Endothelial cell of umbilical vein (primary cell): ENCODE data around the gene FAM209A. TPM values are rescaled to one million over a fixed set of nuclear protein-coding genes. Genes with fewer than 3 reads are reported as not detected.

Experiments used
- BruUV-seq: library from RNA; stranded (reverse); fragments of 400-500 nt; replicated peaks from 2 replicates; lab custom pipeline; 2021; lab: Mats Ljungman, UMichigan
- CTCF ChIA-PET: fragments of 300-600, 350-600 bp; sonication (Branson Sonifier 250); formaldehyde crosslinking; loops from one replicate; lab custom pipeline; 2021; ENCODE audit warnings: antibody characterized with exemption, inconsistent platforms; lab: Charles Lee
- POLR2A ChIA-PET: fragments of 300-600, 350-600 bp; sonication (Branson Sonifier 250); formaldehyde crosslinking; loops from one replicate; lab custom pipeline; 2021; ENCODE audit warnings: antibody characterized with exemption, inconsistent platforms; lab: Charles Lee
- DNase-seq: peaks from one replicate; pipeline ENCODE4 v3.0.0-alpha.2; 2011; ENCODE audit warnings: low read depth, low spot score
- FAIRE-seq: peaks from 2 replicates; lab custom pipeline; 2011; peaks lifted over from hg19 to GRCh38; lab: Jason Lieb, UNC
- H2AFZ ChIP-seq: 2 replicates; pipeline ENCODE4 v1.6.0; 2012; ENCODE audit warnings: low read depth, low read length, control low read depth, inconsistent platforms
- H3K27ac ChIP-seq: 2 replicates; pipeline ENCODE4 v1.5.1; 2011; ENCODE audit warnings: low read depth, mild to moderate bottlenecking, control low read depth, low read length, moderate library complexity; ENCODE audit not compliant: insufficient read depth
- H3K27me3 ChIP-seq, 2 experiments: 2 replicates each; pipeline versions ENCODE4 v1.6.0 to v1.6.1; 2011; ENCODE audit warnings: low read length in 2 of 2, mixed read lengths in 1 of 2; ENCODE audit not compliant: control insufficient read depth in 2 of 2, insufficient read depth in 2 of 2
- H3K36me3 ChIP-seq, 2 experiments: 2 replicates in 1 of 2; 3 replicates in 1 of 2; pipeline ENCODE4 v1.5.1; 2011; ENCODE audit warnings: low read length in 2 of 2, mild to moderate bottlenecking in 1 of 2, moderate library complexity in 1 of 2; ENCODE audit not compliant: control insufficient read depth in 2 of 2, insufficient read depth in 2 of 2; ENCODE audit errors: extremely low read depth in 1 of 2
- H3K4me1 ChIP-seq: 3 replicates; pipeline ENCODE4 v1.5.1; 2011; ENCODE audit warnings: mild to moderate bottlenecking, low read length; ENCODE audit not compliant: control insufficient read depth, insufficient read depth; ENCODE audit errors: extremely low read depth
- H3K4me2 ChIP-seq: 2 replicates; pipeline ENCODE4 v1.6.1; 2011; ENCODE audit warnings: low read length, control low read depth, mixed read lengths; ENCODE audit not compliant: insufficient read depth
- H3K4me3 ChIP-seq, 3 experiments: fragments of 200-600 bp in 1 of 3; sonication (generic), shearing (Covaris generic) in 1 of 3; replicated peaks in 1 of 3; 2 replicates each; pipeline ENCODE4 v1.5.1; 2011 to 2016; ENCODE audit warnings: control low read depth in 3 of 3, low read length in 3 of 3, mild to moderate bottlenecking in 2 of 3, inconsistent platforms in 1 of 3, low read depth in 1 of 3, moderate library complexity in 1 of 3; ENCODE audit not compliant: insufficient read depth in 1 of 3
- H3K79me2 ChIP-seq: 2 replicates; pipeline ENCODE4 v1.6.0; 2012; ENCODE audit warnings: low read length, inconsistent platforms; ENCODE audit not compliant: control insufficient read depth, insufficient read depth
- H3K9ac ChIP-seq: replicated peaks from 2 replicates; pipeline ENCODE3; 2011; ENCODE audit warnings: low read length, control low read depth; ENCODE audit not compliant: insufficient read depth; ENCODE audit errors: extremely low read depth
- H3K9me1 ChIP-seq: replicated peaks from 3 replicates; pipeline ENCODE4 v1.6.0; 2011; ENCODE audit warnings: mild to moderate bottlenecking, low read length; ENCODE audit not compliant: control insufficient read depth, insufficient read depth; ENCODE audit errors: extremely low read depth
- H3K9me3 ChIP-seq: replicated peaks from 2 replicates; pipeline ENCODE4 v1.5.1; 2012; ENCODE audit warnings: low read length, inconsistent platforms; ENCODE audit not compliant: control insufficient read depth, insufficient read depth
- H4K20me1 ChIP-seq: replicated peaks from 2 replicates; pipeline ENCODE3; 2011; ENCODE audit warnings: mild to moderate bottlenecking, low read length; ENCODE audit not compliant: control insufficient read depth, insufficient read depth; ENCODE audit errors: extremely low read depth
- CTCF ChIP-seq, 2 donors: IDR thresholded peaks; 1 replicate in 1 of 2; 2 replicates in 1 of 2; pipeline ENCODE4 v1.5.1; 2011; ENCODE audit warnings: low read length in 2 of 2, mild to moderate bottlenecking in 2 of 2, moderate library complexity in 2 of 2, control low read depth in 1 of 2, inconsistent platforms in 1 of 2, low read depth in 1 of 2; ENCODE audit not compliant: insufficient read depth in 1 of 2; ENCODE audit errors: extremely low read depth in 1 of 2
- EZH2 ChIP-seq: IDR thresholded peaks from 2 replicates; pipeline ENCODE4 v1.6.1; 2012; ENCODE audit warnings: borderline replicate concordance, low read depth, mild to moderate bottlenecking, moderate library complexity, low read length, inconsistent platforms; ENCODE audit not compliant: severe bottlenecking
- FOS ChIP-seq: IDR thresholded peaks from 2 replicates; pipeline ENCODE4 v1.6.1; 2011; ENCODE audit warnings: mild to moderate bottlenecking, low read length, moderate library complexity, borderline replicate concordance; ENCODE audit not compliant: insufficient read depth
- GATA2 ChIP-seq: IDR thresholded peaks from 2 replicates; pipeline ENCODE4 v1.7.0; 2011; ENCODE audit warnings: low read depth, mild to moderate bottlenecking, moderate library complexity, mixed read lengths, low read length; ENCODE audit not compliant: insufficient read length, insufficient read depth
- JUN ChIP-seq: IDR thresholded peaks from 2 replicates; pipeline ENCODE4 v1.6.1; 2011; ENCODE audit warnings: borderline replicate concordance, low read depth; ENCODE audit not compliant: insufficient read length, insufficient read depth
- MAX ChIP-seq: IDR thresholded peaks from 2 replicates; pipeline ENCODE4 v1.6.1; 2011; ENCODE audit not compliant: insufficient read depth, insufficient read length
- MYC ChIP-seq: IDR thresholded peaks from one replicate; pipeline ENCODE4 v1.6.1; 2011; ENCODE audit warnings: mild to moderate bottlenecking, low read depth, low read length
- POLR2A ChIP-seq: IDR thresholded peaks from 2 replicates; pipeline ENCODE4 v1.6.1; 2012; ENCODE audit warnings: low read depth, mild to moderate bottlenecking, control low read depth, low read length
- POLR2AphosphoS5 ChIP-seq: IDR thresholded peaks from 2 replicates; pipeline ENCODE4 v1.6.1; 2012; ENCODE audit warnings: low read depth, mild to moderate bottlenecking, control low read depth, low read length, moderate library complexity; ENCODE audit not compliant: insufficient read depth
- dilution Hi-C: fragments of 300-500 bp; cut with MboI; formaldehyde crosslinking; loops from one replicate; pipeline ENCODE4 v1.15.0; 2019; ENCODE audit warnings: low sequenced_read_pairs; ENCODE audit not compliant: extremely low pct_ligation_motif_present
- intact Hi-C: fragments of 100-400 bp; cut with micrococcal nuclease; formaldehyde crosslinking; loops from one replicate; pipeline ENCODE4 v1.10.0; 2022
- polyA plus RNA-seq, 4 experiments: library from polyadenylated mRNA; depleted of rRNA in 3 of 4; stranded (reverse) in 3 of 4; unstranded in 1 of 4; fragments of >200 nt; gene quantifications; 2 replicates each; pipeline versions ENCODE4 v1.2.1 to v1.2.3, GENCODE V29; 2011 to 2012; ENCODE audit warnings: missing spikeins in 1 of 4
- total RNA-seq: library from RNA; stranded (reverse); gene quantifications from 2 replicates; pipeline ENCODE4 v1.2.3, GENCODE V29; 2021

The FAM209A gene
- total and polyA plus RNA-seq, 2 donors (not counting 3 experiments of a cell fraction or from before 2014, with no cell fraction given) = 0.37 to 0.49 TPM

GRCh38 chr20:56574531-56575142, 50.1 kb downstream of the FAM209A start:
- Histone ChIP-seq H3K9me1 (no peaks in the 10 kb centered on the region), H3K4me1 (no peaks in the 10 kb centered on the region), H3K27ac (no peak overlapping the region), H3K4me2 (no peak overlapping the region), H3K9me3 (no peaks in the 10 kb centered on the region), H4K20me1 (no peaks in the 10 kb centered on the region), H3K9ac (no peak overlapping the region), H3K79me2 (no peaks in the 10 kb centered on the region), H3K36me3 (no peaks in the 10 kb centered on the region), H3K4me3 (no peak overlapping the region), H2AFZ (no peak overlapping the region), H3K27me3 (no peaks in the 10 kb centered on the region)
- DNase-seq = no peak
- ChIA-PET POLR2A (no interaction called here), CTCF (no interaction called here)
- no TSS peak for BruUV-seq
- intact Hi-C loops = no loop called here
- dilution Hi-C loops = no loop called here
- FAIRE-seq = no peak
- no peak for TF ChIP-seq FOS
- TF ChIP-seq GATA2 = no peak

- POLR2A ChIA-PET = no interaction called here
- intact Hi-C loops = no loop called here
- TF ChIP-seq MAX (no peak), JUN (no peak), GATA2 (no peak), MYC (no peak), CTCF (IDR thresholded peaks at IDR 0.05; ENCODE audit: extremely low read depth in 1 of 2, insufficient read depth in 1 of 2, low read depth in 1 of 2, low read length in 2 of 2) (no peak), POLR2AphosphoS5 (no peak), FOS (no peak), EZH2 (no peak), POLR2A (no peak)
Observed at GRCh38 chr20:56575157-56575556, 50.6 kb downstream of the FAM209A start.

More at GRCh38 chr20:56575157-56575556, 50.6 kb downstream of the FAM209A start:
- H3K4me3 ChIP-seq = no peak overlapping the region
- H4K20me1 ChIP-seq = no peaks in the 10 kb centered on the region
- H3K4me2 ChIP-seq = no peak overlapping the region
- no peaks in the 10 kb centered on the region for H3K79me2 ChIP-seq
- H3K4me1 ChIP-seq = no peaks in the 10 kb centered on the region
- H3K9ac ChIP-seq = no peak overlapping the region
- H3K36me3 ChIP-seq = no peaks in the 10 kb centered on the region
- dilution Hi-C loops = no loop called here
- H2AFZ ChIP-seq = no peak overlapping the region
- FAIRE-seq (no peak), DNase-seq (no peak)
- H3K9me3 ChIP-seq = no peaks in the 10 kb centered on the region
- H3K27me3 ChIP-seq = no peaks in the 10 kb centered on the region
- no peak overlapping the region for H3K27ac ChIP-seq
- CTCF ChIA-PET = interaction anchor here (7.1 kb wide), 1 partner anchor 25 kb away, joined by 96 read pairs; no protein-coding TSS in a partner anchor
- BruUV-seq = no TSS peak
- H3K9me1 ChIP-seq = no peaks in the 10 kb centered on the region
